ENCODE results near the gene KLF11.

The KLF11 gene

DNA sequence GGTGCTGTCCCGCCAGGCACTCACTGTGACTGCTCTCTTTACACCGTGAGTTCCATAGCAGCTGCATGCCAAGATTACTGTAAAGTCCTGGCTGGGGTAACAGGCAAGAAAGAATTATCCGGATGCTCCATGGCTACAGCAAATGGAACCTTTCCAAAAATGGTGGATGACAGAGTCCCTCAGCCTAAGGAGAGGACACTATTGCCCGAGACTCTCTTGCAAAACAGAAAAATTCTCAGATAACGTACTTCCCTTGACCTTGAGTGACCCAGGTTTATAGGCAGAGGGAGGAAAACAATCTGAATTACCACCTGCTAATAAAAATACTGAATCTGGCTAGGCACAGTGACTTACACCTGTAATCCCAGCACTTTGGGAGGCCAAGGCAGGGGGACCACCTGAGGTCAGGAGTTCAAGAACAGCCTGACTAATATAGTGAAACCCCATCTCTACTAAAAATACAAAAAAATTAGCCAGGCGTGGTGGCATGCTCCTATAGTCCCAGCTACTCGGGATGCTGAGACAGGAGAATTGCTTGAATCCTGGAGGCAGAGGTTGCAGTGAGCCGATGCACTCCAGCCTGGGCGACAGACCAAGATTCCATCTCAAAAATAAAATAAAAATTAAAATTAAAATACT lies 32.3 kb downstream of the KLF11 start:
- Mint-ChIP-seq H3K27ac (no peak overlapping the region), H3K4me3 (no peak overlapping the region), H3K36me3 (no peaks in the 10 kb centered on the region), H3K4me1 (peaks cover 14% of the 10 kb centered on the region), H3K27me3 (peaks cover 72% of the 10 kb centered on the region), H3K9me3 (no peaks in the 10 kb centered on the region)
- no peak for ATAC-seq

DNA sequence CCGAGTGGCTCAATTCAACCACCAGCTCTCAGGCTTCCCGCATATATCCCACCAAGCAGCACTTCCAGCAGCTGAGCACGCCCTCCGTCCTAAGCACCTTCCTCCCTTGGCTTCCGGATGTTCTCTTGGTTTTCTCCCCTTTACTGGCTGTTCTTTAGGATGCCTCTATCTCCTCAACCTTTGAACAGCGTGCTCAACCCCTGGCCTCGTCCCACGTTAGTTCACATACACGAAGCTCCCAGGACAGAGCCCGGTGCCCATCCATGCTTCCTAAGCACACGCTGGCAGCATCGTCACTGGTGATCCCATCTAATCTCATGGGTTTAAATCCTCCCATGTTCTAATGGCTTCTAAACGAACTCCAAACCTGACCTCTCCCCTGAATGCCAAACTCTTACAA lies 33.2 kb downstream of the KLF11 start:
- no peak for ATAC-seq
- no peak overlapping the region for H3K27ac Mint-ChIP-seq
- H3K4me1 Mint-ChIP-seq, result peaks cover 22% of the 10 kb centered on the region
- H3K4me3 Mint-ChIP-seq, result no peak overlapping the region
- H3K36me3 Mint-ChIP-seq, result no peaks in the 10 kb centered on the region
- no peaks in the 10 kb centered on the region for H3K9me3 Mint-ChIP-seq
- peaks cover 77% of the 10 kb centered on the region for H3K27me3 Mint-ChIP-seq

DNA sequence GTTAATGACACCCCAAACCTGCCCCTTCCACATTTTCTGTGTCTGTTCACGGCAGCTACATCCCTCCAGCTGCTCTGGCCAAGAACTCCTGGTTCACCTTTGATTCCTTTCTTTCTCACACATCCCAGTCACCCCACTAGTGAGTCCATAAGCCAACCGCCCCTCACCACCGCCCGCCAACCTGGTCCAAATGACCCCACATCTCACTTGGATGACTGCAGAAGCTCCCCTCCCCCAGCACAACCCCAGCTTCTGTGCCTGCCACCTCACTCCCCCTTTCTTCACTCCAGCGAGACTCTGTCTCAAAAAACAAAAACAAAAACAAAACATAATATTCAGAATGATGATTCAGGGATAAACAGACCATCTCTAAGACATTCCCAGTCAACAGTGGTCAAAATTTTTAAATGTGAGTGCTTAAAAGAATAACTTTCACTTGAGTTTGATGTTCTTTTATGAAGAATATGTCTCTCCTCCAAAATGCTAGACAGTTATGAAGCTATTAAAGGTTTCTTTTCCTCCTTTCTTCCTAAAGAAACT lies 33.7 kb downstream of the KLF11 start:
- no peaks in the 10 kb centered on the region for H3K36me3 Mint-ChIP-seq
- H3K27ac Mint-ChIP-seq, result no peak overlapping the region
- H3K4me3 Mint-ChIP-seq, result no peak overlapping the region
- no peaks in the 10 kb centered on the region for H3K9me3 Mint-ChIP-seq
- H3K4me1 Mint-ChIP-seq, result peaks cover 28% of the 10 kb centered on the region
- no peak for ATAC-seq
- peaks cover 83% of the 10 kb centered on the region for H3K27me3 Mint-ChIP-seq

DNA sequence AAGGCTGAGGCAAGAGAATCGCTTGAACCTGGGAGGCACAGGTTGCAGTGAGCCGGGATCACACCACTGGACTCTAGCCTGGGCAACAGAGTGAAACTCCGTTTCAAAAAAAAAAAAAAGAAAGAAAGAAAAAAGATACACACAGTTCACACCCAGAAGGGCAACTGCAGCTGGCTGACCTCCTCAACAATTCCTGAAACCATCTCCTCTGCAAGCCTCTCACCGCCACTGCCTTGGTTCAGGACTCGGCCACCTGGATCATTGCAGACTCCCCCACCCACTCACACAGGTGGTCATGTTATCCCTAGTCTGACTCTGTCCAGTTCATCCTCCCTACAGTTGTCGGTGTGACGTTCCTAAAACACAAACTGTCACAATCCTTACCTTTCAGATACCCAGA lies 34.7 kb downstream of the KLF11 start:
- Mint-ChIP-seq H3K36me3 (no peaks in the 10 kb centered on the region), H3K4me3 (no peak overlapping the region), H3K9me3 (no peaks in the 10 kb centered on the region), H3K27ac (no peak overlapping the region), H3K27me3 (peaks cover 83% of the 10 kb centered on the region), H3K4me1 (peaks cover 23% of the 10 kb centered on the region)
- ATAC-seq, result no peak

DNA sequence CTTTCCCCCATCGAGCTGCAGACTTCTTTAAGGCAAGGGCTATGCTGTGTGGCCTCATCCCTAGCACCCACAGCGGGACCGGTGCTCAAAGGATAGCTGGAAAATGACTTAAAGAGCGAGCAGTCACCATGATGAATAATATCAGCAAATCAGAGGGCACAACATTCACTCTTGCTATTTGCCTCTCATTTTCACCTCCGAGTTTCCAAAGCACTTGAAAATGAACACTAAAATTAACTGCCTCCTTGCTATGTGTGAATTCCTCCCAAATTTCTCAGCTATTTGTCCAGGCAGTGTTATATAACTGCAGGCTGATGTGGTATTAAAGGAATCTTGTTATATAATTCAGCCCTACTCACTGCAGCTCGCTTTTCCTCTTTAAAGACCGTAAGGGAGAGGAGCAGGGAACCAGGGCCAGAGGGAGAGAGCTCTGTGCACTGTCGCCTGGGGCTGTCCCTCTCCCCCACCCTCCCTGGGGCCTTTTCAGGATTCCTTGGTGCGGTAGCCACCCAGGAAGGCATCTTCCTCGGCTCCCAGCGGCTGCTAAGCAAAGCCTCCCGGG lies 35.4 kb downstream of the KLF11 start:
- no peaks in the 10 kb centered on the region for H3K36me3 Mint-ChIP-seq
- peaks cover 83% of the 10 kb centered on the region for H3K27me3 Mint-ChIP-seq
- peak overlapping the region; percentile 64 for H3K27ac Mint-ChIP-seq

DNA sequence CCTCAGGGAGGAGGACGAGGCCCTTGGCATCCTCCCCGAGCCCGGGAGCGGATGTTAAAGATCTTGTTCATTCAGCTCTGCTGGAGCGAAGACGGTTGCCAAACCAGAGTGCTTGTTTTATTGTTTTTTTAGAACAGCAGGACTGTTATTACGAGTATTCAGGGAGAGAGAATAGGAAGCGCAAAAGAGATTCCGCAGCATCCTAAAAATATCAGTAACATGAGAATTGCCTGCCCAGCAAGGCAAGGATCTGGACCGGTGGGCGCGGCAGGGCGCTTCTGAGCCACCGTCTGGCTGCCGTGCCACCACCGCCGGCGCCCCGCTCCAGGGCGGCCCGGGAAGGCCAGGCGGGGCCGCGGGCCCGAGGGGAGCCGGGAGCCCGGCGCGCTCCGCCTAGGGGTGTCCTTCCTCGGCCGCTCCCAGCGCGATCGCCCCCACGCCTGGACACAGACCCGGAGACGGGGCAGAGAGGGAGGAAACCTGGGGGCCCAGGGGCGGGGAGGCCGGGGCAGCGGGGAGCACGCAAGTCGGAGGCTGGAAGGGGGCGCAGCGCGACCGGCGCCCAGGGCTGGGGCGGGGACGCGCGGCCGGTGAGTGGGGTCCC lies 36.0 kb downstream of the KLF11 start:
- ATAC-seq, result peak; percentile 52
- Mint-ChIP-seq H3K27ac (peak overlapping the region; percentile 64), H3K4me1 (peaks cover 35% of the 10 kb centered on the region), H3K36me3 (no peaks in the 10 kb centered on the region), H3K4me3 (peak overlapping the region; percentile 68), H3K9me3 (no peaks in the 10 kb centered on the region), H3K27me3 (peaks cover 83% of the 10 kb centered on the region)

More for the DNA sequence above, 35.4 kb downstream of the KLF11 start:
- ATAC-seq, result no peak
- Mint-ChIP-seq H3K4me3 (peak overlapping the region; percentile 68), H3K4me1 (peaks cover 29% of the 10 kb centered on the region), H3K9me3 (no peaks in the 10 kb centered on the region)

DNA sequence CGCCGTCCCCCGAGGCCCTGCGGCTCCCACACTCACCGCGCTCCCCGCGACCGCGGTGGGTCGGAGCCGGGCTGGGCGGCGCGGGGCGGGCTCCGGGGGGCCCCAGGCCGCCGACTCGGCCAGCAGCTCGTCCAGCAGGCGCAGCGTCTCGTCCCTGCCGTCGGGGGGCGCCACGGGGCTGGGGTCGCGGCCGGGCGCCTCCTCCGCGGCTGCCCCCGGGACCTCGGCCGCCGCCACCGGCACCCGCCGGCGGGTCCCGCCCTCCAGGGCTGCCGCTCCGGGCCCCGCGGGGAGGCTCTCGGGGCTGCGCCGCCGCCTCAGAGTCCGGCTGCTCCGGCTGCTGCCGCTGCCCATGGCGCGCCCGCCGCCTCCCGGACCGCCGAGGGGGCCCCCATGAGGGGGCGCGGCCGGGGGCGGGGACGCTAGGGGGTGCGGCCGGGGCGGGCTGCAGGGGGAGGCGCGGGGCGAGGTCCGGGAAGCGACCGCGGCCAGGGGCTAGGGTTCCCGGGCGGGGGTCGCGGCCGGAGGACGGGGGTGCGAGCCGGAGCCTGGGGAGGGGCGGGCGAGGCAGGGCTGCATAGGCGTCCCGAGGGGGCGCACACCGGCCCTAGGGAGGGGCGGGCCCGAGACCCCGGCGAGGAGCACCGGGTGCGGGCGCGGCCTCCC lies 36.7 kb downstream of the KLF11 start, which contains the start of gene CYS1:
TSS of gene CYS1 (minus strand) at position 542 of the 666 bp plus-strand sequence. CDS start at position 354, 188 bp downstream.
- ATAC-seq, result peak; percentile 61
- Mint-ChIP-seq H3K27me3 (peaks cover 85% of the 10 kb centered on the region), H3K4me3 (peak within 1 kb of the TSS; percentile 69), H3K4me1 (peaks cover 37% of the 10 kb centered on the region), H3K27ac (peak within 1 kb of the TSS; percentile 64), H3K9me3 (no peaks in the 10 kb centered on the region), H3K36me3 (no peaks in the 10 kb centered on the region)

DNA sequence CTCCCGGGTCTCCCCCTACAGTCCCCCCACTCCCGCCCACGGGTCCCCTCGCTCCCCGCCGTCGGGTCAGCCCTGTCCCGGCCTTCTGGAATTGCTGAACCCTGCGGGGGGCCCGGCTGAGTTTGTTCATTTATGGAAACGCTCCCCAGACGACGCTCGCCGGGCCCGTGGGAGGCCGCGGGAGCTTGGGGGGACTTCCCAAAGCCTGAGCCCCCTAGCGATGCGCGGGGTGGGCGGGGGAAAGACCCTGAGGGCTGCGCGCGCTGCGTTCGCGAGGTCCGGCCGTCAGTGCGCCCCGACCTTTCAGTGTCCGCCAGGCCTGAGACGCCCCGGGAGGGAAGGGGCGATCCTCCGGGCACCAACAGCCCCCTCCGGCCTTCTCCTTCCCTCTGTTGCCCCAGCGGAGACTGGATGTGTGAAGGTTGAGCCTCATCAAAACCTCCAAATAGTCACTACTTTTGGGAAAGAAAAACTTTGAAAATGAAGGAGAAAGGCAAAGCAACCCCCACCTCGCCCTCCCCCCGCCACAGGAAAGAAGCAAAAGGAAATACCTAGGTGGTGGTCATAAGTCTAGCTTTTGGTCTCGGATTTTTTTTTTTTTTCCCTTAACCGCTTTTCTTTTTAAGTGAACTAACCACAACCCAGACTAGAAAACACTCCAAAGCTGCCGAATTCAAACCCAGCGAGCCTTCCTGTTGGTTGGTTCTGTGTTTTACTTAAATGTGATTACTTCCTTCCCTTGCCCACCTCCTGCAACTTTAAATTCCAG lies 37.4 kb downstream of the KLF11 start:
- no peaks in the 10 kb centered on the region for H3K36me3 Mint-ChIP-seq
- H3K27me3 Mint-ChIP-seq, result peaks cover 82% of the 10 kb centered on the region
- H3K9me3 Mint-ChIP-seq, result no peaks in the 10 kb centered on the region
- H3K4me1 Mint-ChIP-seq, result peaks cover 37% of the 10 kb centered on the region
- peak overlapping the region; percentile 60 for H3K27ac Mint-ChIP-seq
- peak overlapping the region; percentile 69 for H3K4me3 Mint-ChIP-seq
- peak; percentile 42 for ATAC-seq

DNA sequence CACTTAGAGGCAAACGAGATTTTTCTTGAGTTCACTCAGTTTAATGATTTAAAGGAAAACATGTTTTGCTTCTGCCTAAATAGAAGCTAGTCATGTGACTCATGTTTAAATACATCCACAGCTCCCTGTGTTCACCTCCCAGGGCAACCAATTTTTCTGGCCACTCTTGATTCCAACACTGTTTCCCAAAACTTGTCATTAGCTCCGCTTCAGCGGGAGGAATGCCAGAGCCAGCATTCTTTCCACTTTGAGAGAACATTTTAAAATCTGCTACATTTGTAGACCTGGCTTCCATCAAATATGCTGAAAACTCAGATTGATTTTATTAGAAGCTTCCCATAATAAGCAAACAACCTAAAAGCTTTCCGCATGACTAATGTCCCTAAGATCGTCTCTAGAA lies 39.7 kb downstream of the KLF11 start:
- no peaks in the 10 kb centered on the region for H3K9me3 Mint-ChIP-seq
- H3K27ac Mint-ChIP-seq, result no peak overlapping the region
- H3K4me3 Mint-ChIP-seq, result no peak overlapping the region
- peaks cover 64% of the 10 kb centered on the region for H3K27me3 Mint-ChIP-seq
- H3K36me3 Mint-ChIP-seq, result no peaks in the 10 kb centered on the region
- ATAC-seq, result no peak
- peaks cover 37% of the 10 kb centered on the region for H3K4me1 Mint-ChIP-seq

DNA sequence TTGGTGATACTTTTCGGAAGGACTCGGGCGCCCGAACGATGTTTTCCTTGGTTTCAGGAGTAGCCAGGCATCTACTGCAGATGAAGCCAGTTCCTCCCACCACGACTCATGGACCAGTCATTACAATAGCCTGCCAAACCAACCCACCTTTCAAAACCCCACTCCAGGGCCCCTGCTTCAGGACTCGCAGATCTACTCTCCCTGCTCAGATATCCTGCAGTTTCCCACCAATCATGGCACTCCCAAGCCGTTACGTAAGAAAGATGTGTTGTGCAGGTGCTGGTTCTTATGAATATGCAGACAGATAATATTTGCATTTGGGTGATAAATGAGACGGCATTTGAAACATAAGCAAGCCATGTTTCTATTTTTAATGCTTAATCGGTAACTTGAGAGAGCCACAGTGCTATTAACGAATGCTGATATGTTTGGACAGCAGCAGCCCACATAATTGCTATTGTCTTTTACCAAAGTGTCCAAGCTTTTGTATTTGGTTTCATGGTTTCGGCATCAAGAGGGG lies 40.4 kb downstream of the KLF11 start:
- Mint-ChIP-seq H3K9me3 (no peaks in the 10 kb centered on the region), H3K4me1 (peaks cover 37% of the 10 kb centered on the region), H3K4me3 (no peak overlapping the region), H3K27me3 (peaks cover 57% of the 10 kb centered on the region), H3K27ac (no peak overlapping the region), H3K36me3 (no peaks in the 10 kb centered on the region)
- ATAC-seq, result no peak

DNA sequence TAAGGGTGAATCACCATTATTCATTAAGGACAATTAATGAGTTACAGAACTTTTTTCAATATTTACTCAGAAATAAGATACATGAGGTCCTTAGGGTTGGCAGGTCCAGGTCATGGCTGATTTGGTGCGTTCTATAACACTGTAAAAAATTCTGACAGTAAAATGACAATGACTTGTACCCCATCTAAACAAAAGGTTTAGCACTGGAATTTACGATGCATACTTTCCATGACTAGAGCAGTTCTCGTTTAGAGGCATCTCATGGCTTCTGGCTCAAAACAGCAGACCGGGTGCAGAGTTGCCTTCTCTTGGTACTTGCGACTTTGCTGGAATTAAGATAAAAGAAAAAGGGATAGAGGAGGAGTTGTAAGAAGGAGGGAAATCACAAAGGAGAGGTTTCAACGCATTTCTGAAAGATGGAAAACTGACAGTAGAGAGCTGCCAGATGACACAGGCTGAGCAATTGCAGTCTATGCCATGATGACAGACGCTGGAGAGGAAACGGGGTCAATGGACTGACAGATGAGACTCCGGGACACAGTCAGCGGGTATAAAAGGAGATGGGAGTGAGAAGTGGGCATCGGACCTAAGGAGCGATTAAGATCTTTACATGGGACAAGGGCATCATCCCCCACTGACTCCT lies 41.0 kb downstream of the KLF11 start:
- Mint-ChIP-seq H3K4me1 (peaks cover 31% of the 10 kb centered on the region), H3K27ac (no peak overlapping the region), H3K36me3 (no peaks in the 10 kb centered on the region), H3K4me3 (no peak overlapping the region), H3K9me3 (no peaks in the 10 kb centered on the region), H3K27me3 (peaks cover 51% of the 10 kb centered on the region)
- ATAC-seq, result no peak

DNA sequence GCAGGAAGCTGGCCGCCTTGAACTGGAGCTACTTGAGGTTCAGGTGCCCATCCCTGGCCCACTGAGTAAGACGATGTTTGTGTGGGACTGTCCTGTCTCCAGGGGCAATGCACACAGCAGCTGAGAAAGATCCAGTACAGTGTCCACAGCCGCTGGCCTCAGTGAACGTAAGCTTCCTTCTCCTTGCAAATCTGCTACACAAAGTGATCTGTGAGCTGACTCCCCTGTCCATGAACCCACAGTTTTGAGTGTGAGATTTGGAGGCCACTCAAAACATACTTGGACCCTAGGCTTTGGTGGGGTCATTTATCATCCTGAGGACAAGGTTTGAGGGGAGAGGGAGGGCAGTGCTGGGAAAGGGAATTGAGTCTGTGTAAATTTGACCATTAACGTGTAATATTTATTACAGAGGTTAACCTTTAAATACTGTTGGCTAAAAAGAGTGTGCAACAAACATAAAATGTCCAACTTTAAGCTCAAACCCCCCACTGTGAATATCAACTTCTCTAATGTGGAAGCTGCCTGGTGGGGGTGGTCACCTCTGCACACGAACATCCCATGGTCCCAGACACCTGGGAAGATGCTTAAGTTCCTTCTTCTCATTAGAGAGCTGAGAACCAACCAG lies 41.8 kb downstream of the KLF11 start:
- peaks cover 35% of the 10 kb centered on the region for H3K4me1 Mint-ChIP-seq
- no peak overlapping the region for H3K4me3 Mint-ChIP-seq
- H3K27me3 Mint-ChIP-seq, result peaks cover 49% of the 10 kb centered on the region
- H3K36me3 Mint-ChIP-seq, result no peaks in the 10 kb centered on the region
- no peak for ATAC-seq
- no peaks in the 10 kb centered on the region for H3K9me3 Mint-ChIP-seq
- no peak overlapping the region for H3K27ac Mint-ChIP-seq

DNA sequence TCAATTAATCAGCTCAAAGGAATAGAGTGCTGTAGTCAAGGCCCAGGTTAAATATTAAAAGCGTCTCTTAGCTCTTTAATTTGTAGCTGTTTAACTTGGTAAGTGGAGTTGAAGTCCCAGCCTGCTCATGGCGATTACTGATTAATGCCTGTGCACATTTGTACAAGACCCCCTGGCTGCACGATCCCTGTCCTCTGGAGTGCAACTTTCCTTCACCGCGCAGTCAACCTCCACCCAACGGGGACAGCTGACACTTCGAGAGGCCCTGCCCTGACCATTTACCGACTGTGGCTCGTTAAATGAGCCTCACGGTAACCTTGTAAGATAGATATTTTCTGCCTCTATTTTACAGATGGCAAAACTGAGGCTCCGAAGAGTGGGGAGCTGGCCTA lies 42.3 kb downstream of the KLF11 start:
- Mint-ChIP-seq H3K4me3 (no peak overlapping the region), H3K27me3 (peaks cover 51% of the 10 kb centered on the region), H3K4me1 (peaks cover 36% of the 10 kb centered on the region), H3K36me3 (no peaks in the 10 kb centered on the region), H3K27ac (no peak overlapping the region), H3K9me3 (no peaks in the 10 kb centered on the region)
- no peak for ATAC-seq

DNA sequence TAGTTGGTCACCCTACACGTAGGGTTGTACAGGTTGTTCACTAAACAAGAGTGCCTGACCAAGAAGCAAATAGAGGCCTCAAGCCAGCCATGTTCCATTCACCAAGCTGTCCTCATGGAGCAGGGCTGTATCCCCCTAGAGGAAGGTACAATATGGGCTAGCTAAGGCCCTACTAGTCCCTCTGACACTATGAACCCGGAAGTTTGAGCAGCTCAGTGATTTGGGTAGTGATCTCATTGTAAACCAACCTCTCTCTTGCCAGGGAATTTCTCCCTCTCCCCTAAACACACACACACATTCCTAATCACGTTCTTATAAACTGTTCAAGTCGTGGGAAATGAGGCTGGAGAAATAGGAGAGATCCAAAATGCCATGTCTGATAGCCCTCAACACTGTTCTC lies 43.6 kb downstream of the KLF11 start:
- peaks cover 48% of the 10 kb centered on the region for H3K27me3 Mint-ChIP-seq

More for the DNA sequence above, 43.6 kb downstream of the KLF11 start:
- no peak for ATAC-seq
- Mint-ChIP-seq H3K9me3 (peaks cover 3% of the 10 kb centered on the region), H3K36me3 (no peaks in the 10 kb centered on the region), H3K4me1 (peaks cover 30% of the 10 kb centered on the region), H3K4me3 (no peak overlapping the region), H3K27ac (no peak overlapping the region)
